Limb (tissue), 2 donors: Measurements from ENCODE around the gene COX6B2.

Experiments
- DNase-seq, 2 donors: peaks; one replicate each; pipeline ENCODE4 v3.0.0-alpha.2; 2016; ENCODE audit errors: extremely low spot score in 2 of 2

Gene COX6B2

GRCh38 chr19:55362174-55362989 lies 7.9 kb upstream of the COX6B2 start:
- no peak for DNase-seq

DNA sequence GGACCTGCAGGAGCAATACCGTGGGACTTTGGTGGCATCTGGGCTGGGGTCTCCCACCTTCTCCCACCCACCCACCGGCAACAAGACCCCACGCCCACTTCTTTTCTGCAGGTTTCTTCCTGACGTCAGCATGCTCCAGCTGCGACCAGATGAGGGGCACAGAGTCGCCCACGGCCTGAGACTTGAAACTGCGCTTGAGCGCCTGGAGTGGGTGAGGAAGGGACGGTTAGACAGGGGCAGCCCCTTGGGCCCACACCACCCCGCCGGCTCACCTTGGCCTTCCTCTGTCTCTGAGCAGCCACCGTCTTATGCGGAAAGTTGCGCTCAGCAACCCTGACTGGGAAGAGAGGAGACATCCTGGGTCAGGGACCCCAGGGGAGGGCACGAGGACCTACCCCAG lies 6.4 kb upstream of the COX6B2 start:
- no peak for DNase-seq

DNA sequence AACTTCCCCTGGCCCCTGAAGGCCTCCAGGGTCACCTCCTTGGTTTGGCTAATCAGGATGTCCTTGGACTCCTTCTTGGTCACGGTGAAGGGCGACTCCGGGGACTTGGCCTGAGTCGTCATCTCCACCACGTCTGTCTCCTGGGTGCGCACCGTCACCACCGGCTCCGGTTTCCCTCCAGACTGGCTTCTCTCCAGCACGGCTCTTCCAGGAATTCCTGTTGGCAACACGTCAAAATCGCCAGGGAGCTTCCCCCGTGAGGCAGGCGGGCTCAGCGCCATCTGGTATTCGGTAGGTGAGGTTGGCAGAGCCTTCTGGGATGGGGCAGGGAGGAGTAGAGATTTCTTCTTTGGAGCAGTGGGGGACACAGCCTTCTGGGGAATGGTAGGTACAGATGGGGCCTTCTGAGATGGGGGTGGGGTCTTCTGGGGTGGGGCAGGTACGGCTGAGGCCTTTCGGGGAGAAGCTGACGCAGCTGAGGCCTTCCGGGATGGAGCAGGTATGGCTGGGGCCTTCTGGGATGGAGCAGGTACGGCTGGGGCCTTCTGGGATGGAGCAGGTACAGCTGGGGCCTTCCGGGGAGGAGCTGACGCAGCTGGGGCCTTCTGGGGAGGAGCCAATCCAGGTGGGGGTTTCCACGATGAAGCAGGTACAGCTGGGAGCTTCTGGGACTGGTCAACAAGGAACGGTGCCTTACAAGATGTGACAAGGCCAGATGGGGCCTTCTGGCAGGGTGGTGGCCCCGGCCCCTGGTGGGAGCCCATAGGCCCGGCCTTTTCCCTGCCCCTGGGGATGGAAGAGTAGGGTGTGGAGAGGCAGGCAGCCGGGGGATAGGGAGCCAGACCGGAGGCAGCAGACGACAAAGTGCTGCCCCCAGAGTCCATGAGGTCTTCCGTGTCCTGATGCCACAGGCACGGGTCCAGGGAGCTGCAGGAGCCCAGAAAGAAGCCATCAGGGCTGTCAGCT lies 4.7 kb upstream of the COX6B2 start:
- no peak for DNase-seq

GRCh38 chr19:55358493-55358892 lies 4.0 kb upstream of the COX6B2 start:
- no peak for DNase-seq

DNA sequence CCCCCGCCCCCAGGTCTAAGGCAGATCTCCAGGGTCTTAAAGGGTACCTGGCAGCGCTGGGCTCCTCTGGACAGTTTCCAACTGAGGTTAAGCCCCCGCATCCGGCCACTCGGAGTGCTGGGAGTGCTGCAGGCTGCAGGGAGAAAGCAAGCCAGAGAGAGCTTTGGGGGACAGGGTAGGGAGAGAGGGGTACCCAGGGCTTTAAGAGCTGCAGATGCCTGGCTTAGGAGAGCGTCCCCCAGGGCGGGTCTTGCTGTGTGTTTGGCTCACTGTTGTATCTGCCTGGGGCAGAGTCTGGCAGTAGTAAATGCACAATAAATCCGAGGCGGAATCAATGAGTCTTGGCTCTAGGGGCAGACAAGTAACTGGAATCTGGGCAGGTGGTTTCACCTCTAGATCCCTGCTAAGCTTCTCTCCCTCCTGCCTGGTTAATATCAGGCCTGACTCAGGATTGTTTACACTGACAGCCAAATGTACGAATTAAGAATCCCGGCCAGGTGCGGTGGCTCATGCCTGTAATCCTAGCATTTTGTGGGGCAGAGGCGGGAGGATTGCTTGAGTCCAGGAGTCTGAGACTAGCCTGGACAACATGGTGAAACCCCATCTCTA lies 798 bp upstream of the COX6B2 start:
- no peak for DNase-seq

- peak; percentile 42 to 84 for DNase-seq
These were observed 469 bp downstream of the COX6B2 start for GRCh38 chr19:55353803-55354697.

DNA sequence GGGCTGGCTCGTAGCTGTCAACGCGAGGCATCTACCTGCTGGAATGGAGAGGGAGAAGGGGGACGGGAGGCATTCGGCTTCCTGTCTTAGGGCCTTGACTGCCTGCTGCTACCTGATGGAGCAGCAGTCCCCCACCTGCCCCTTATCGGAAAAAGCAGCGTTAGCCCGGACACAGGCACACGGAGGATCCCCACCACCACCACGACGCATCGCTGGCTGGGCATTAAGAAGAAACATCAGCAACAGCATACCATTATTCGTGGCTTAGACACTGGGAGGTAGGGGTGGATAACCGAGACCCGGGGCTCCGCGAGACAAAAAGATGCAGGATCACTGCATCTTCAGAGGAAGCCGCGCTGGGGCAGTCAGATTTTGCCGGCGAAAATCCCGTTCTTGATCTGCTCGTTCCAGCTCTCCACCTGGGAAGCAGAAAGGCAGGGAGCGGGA lies 1.1 kb downstream of the COX6B2 start:
- DNase-seq, result no peak

DNA sequence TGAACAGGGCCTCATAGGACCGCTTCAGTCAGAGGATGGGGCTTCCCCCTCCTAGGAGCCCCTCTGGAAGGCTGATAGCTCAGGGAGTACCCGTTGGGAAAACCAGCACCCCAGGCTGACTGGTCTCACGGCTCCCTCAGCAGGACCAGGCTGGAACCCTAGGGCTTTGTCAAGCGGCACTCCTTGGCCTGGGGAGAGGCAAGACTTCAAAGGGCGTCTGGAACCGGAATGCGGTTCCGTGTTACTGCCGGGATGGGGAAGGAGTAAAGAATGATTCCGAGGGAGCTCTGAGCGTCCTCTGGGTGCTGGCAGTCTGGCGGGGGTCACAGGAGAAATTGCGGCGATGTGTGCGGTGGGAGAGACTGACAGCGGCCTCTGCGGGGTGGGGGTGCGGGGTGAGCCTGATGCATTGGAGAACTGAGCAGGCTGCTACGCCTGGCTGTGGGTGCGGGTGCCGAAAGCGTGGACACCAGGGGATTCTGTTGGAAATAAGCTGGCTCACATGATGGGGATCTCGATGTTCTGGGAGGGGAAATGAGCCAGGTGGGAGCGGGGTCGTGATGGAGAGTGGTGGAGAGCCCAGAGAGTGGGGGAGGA lies 1.9 kb downstream of the COX6B2 start:
- DNase-seq, result no peak

DNA sequence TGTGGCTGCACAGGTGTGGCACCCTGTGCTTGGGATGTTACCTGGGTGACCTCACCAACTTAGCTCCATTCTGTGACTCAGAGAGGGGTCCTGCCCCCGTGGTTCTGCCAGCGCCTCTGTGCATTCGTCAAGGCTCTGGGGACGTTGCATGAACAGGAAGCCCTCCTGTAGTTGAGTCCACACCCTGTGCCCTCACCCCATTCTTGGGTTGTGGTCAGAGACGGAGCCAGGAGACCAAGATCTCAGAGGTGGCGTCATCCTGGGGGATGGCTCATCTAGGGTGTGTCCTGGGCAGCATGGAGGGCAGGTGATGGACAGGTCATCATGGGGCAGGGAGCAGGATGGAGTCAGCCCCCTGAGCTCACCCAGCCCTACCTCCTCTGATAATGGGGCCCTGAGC lies 2.5 kb downstream of the COX6B2 start:
- no peak for DNase-seq

DNA sequence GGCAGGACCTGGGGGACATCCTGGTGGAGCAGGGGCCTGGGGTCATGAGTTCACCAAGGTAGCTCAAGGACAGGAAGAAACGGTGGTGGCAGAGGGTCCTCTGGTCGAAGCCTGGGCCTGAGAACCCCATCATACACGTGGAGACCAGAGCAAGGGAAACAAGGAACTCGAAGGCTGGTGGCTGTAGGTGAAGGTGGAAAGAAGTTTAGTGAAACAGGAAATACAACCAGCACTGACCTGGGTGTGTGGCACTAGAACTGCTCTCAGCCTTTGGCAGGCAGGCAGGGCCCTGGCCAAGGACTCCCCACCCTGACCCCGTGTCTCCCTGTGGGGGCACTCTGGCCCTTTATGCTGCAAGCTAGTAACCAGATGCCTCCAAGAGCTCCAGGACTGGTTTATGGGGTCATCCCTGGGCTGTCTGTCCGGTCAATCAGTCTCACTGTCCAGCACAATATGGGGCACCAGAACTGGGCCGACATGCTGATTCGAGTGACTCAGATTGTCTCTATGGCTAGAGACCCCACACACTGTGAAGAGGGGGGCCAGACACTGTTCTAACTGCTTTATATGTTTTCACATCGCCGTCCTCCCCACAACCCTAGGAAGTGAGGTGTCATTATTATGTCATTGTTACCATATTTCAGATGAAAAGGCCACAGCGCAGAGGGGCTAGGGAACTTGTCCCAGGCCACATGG lies 3.8 kb downstream of the COX6B2 start:
- DNase-seq, result no peak

- DNase-seq, result no peak
These were observed 6.0 kb downstream of the COX6B2 start for GRCh38 chr19:55348317-55349034.

DNA sequence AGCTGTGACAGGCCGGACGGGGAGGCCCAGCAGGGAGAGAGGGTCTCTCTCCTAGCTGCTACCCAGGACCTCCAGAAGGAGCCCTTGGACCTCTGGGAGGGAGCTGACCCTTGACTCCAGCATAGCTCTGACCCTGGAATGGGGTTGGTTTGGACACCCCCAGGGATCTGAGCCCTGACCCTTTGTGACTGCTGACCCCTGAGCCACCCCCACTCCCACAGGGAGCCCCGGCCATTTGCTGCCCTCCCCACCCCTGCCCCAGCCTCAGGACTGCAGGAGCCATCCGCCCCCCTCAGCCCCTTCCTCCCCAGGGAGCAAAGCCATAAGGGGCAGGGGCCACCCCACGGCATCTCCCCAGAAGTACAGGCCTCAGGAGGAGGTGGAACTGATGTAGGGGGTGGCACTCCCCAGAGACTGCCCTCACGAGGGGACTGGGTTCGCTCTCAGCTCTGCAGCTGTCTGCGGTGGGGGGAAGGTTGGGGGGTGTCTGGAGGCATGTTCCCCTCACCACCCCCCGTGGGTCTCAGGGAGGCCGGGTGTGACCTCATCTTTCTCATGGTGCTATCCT lies 7.0 kb downstream of the COX6B2 start:
- DNase-seq, result no peak

- no peak for DNase-seq
These were observed 7.6 kb downstream of the COX6B2 start for GRCh38 chr19:55346725-55347441.

- peak in 1 of 2 donors; percentile 55 for DNase-seq
These were observed 8.4 kb downstream of the COX6B2 start for GRCh38 chr19:55345818-55346724.

- no peak for DNase-seq
These were observed 9.3 kb downstream of the COX6B2 start for GRCh38 chr19:55345101-55345817.

DNA sequence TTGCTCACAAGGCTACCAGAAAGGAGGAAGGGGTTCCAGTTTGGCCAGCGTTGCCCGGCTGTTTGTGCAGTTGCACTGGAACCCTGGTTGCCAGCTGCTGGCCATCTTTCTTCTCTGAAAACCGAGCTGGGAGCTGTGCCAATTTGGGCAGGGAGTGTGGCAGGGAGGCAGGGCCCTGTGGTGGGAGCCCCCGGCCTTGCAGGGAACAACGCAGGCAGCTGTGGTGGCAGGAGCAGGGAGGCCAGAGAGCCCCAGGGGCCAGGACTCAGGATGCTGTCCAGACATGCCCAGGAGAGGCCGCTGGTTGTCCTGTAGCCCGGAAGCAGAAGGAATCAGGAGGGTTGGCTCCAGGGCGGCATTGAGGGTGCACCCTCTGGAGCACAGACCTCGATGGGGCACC lies 10.1 kb downstream of the COX6B2 start:
- DNase-seq, result peak in 1 of 2 donors; percentile 50
